H9 (cell line): ENCODE data around the gene TTC7B. TPM values are rescaled to one million over a fixed set of nuclear protein-coding genes. Genes with fewer than 3 reads are reported as not detected.

Experiments
- DNase-seq: peaks from one replicate; pipeline ENCODE4 v3.0.0-alpha.2; 2017
- H2AFZ ChIP-seq: one replicate; pipeline ENCODE4 v1.6.1; 2013; ENCODE audit warnings: mild to moderate bottlenecking, low read length, control low read depth, moderate library complexity
- H2AK5ac ChIP-seq: 2 replicates; pipeline ENCODE4 v1.6.1; 2013; ENCODE audit warnings: low read length, control low read depth, mixed read lengths; ENCODE audit not compliant: insufficient read length
- H2BK120ac ChIP-seq: one replicate; pipeline ENCODE4 v1.6.1; 2013; ENCODE audit warnings: low read depth, mild to moderate bottlenecking, low read length, control low read depth, inconsistent platforms; ENCODE audit not compliant: poor library complexity, severe bottlenecking
- H2BK12ac ChIP-seq: 2 replicates; pipeline ENCODE4 v1.6.1; 2013; ENCODE audit warnings: low read length, control low read depth, mixed read lengths, low read depth; ENCODE audit not compliant: insufficient read length
- H2BK15ac ChIP-seq: 2 replicates; pipeline ENCODE4 v1.6.1; 2013; ENCODE audit warnings: low read depth, low read length, control low read depth
- H2BK20ac ChIP-seq: one replicate; pipeline ENCODE4 v1.6.1; 2013; ENCODE audit warnings: low read depth, mild to moderate bottlenecking, low read length, control low read depth, inconsistent platforms; ENCODE audit not compliant: poor library complexity, severe bottlenecking
- H2BK5ac ChIP-seq: 2 replicates; pipeline ENCODE4 v1.6.1; 2013; ENCODE audit warnings: low read length, control low read depth, mixed read lengths; ENCODE audit not compliant: insufficient read length
- H3K14ac ChIP-seq: 2 replicates; pipeline ENCODE4 v1.6.1; 2013; ENCODE audit warnings: low read length, control low read depth; ENCODE audit not compliant: insufficient read depth
- H3K18ac ChIP-seq: 2 replicates; pipeline ENCODE4 v1.6.1; 2013; ENCODE audit warnings: low read depth, mild to moderate bottlenecking, mixed read lengths, low read length, control low read depth; ENCODE audit not compliant: insufficient read length
- H3K23ac ChIP-seq: 2 replicates; pipeline ENCODE4 v1.6.1; 2013; ENCODE audit warnings: low read length, control low read depth, mixed read lengths, low read depth; ENCODE audit not compliant: insufficient read length
- H3K23me2 ChIP-seq: 2 replicates; pipeline ENCODE4 v1.6.1; 2013; ENCODE audit warnings: low read depth, mild to moderate bottlenecking, mixed read lengths, low read length, control low read depth; ENCODE audit not compliant: insufficient read length, poor library complexity, severe bottlenecking
- H3K27ac ChIP-seq: 2 replicates; pipeline ENCODE4 v1.5.1; 2013; ENCODE audit warnings: low read length, control low read depth, mixed read lengths, low read depth; ENCODE audit not compliant: insufficient read length
- H3K27me3 ChIP-seq: 2 replicates; pipeline ENCODE4 v1.6.1; 2013; ENCODE audit warnings: low read length, control low read depth, inconsistent platforms; ENCODE audit not compliant: insufficient read depth
- H3K4ac ChIP-seq: 2 replicates; pipeline ENCODE4 v1.6.1; 2013; ENCODE audit warnings: low read depth, mild to moderate bottlenecking, control low read depth, inconsistent platforms, low read length, moderate library complexity
- H3K4me1 ChIP-seq: 2 replicates; pipeline ENCODE4 v1.6.1; 2013; ENCODE audit warnings: low read length, control low read depth, inconsistent platforms; ENCODE audit not compliant: insufficient read depth
- H3K4me2 ChIP-seq: 2 replicates; pipeline ENCODE4 v1.6.1; 2013; ENCODE audit warnings: low read length, control low read depth, mixed read lengths; ENCODE audit not compliant: insufficient read length, insufficient read depth
- H3K56ac ChIP-seq: 2 replicates; pipeline ENCODE4 v1.6.1; 2013; ENCODE audit warnings: low read depth, mild to moderate bottlenecking, mixed read lengths, low read length, control low read depth; ENCODE audit not compliant: insufficient read length
- H3K79me1 ChIP-seq: 2 replicates; pipeline ENCODE4 v1.6.1; 2013; ENCODE audit warnings: low read depth, mild to moderate bottlenecking, moderate library complexity, low read length, control low read depth, inconsistent platforms; ENCODE audit not compliant: insufficient read depth, poor library complexity, severe bottlenecking
- H3K79me2 ChIP-seq: 2 replicates; pipeline ENCODE4 v1.6.1; 2013; ENCODE audit warnings: low read length, control low read depth, inconsistent platforms; ENCODE audit not compliant: insufficient read depth
- H3K9ac ChIP-seq: 2 replicates; pipeline ENCODE4 v1.6.1; 2013; ENCODE audit warnings: low read length, control low read depth, mixed read lengths; ENCODE audit not compliant: insufficient read length; ENCODE audit errors: extremely low read depth
- H3K9me3 ChIP-seq: one replicate; pipeline ENCODE4 v1.6.1; 2013; ENCODE audit warnings: low read depth, low read length, inconsistent platforms; ENCODE audit not compliant: control insufficient read depth
- H3T11ph ChIP-seq: one replicate; pipeline ENCODE4 v1.6.1; 2013; ENCODE audit warnings: mild to moderate bottlenecking, low read length, control low read depth, inconsistent platforms
- H4K20me1 ChIP-seq: one replicate; pipeline ENCODE4 v1.6.1; 2013; ENCODE audit not compliant: control insufficient read depth, insufficient read length, insufficient read depth
- H4K5ac ChIP-seq: 2 replicates; pipeline ENCODE4 v1.6.1; 2013; ENCODE audit warnings: low read depth, mild to moderate bottlenecking, mixed read lengths, low read length, control low read depth; ENCODE audit not compliant: insufficient read length
- H4K8ac ChIP-seq: replicated peaks from 2 replicates; pipeline ENCODE4 v1.6.1; 2013; ENCODE audit warnings: low read length, control low read depth, mixed read lengths, low read depth; ENCODE audit not compliant: insufficient read length
- H4K91ac ChIP-seq: 2 replicates; pipeline ENCODE4 v1.6.1; 2013; ENCODE audit warnings: low read depth, mild to moderate bottlenecking, moderate library complexity, mixed read lengths, low read length, control low read depth; ENCODE audit not compliant: insufficient read length
- H3K27ac Mint-ChIP-seq, 3 experiments: 2 replicates in 2 of 3; 3 replicates in 1 of 3; pipeline ENCODE4 v1.8.0; 2020 to 2021; ENCODE audit warnings: mixed read lengths in 3 of 3, mild to moderate bottlenecking in 1 of 3, moderate library complexity in 1 of 3
- H3K27me3 Mint-ChIP-seq: 2 replicates; pipeline ENCODE4 v1.8.0; 2021; ENCODE audit warnings: low read depth, mild to moderate bottlenecking, moderate library complexity, mixed read lengths
- H3K36me3 Mint-ChIP-seq, 3 experiments: 2 replicates in 2 of 3; 3 replicates in 1 of 3; pipeline ENCODE4 v1.8.0; 2020 to 2021; ENCODE audit warnings: low read depth in 3 of 3, mixed read lengths in 3 of 3; ENCODE audit not compliant: insufficient read depth in 1 of 3
- H3K4me1 Mint-ChIP-seq, 2 experiments: 2 replicates each; pipeline ENCODE4 v1.8.0; 2020; ENCODE audit warnings: mixed read lengths in 2 of 2
- H3K4me3 Mint-ChIP-seq, 2 experiments: 2 replicates in 1 of 2; 3 replicates in 1 of 2; pipeline ENCODE4 v1.8.0; 2020 to 2021; ENCODE audit warnings: mild to moderate bottlenecking in 2 of 2, mixed read lengths in 2 of 2, moderate library complexity in 1 of 2
- H3K9me3 Mint-ChIP-seq, 2 experiments: 2 replicates in 1 of 2; 3 replicates in 1 of 2; pipeline ENCODE4 v1.8.0; 2020; ENCODE audit warnings: mild to moderate bottlenecking in 2 of 2, mixed read lengths in 2 of 2, moderate library complexity in 1 of 2
- CTCF ChIP-seq: fragments of 200-600 bp; sonication (generic); conservative IDR thresholded peaks from 3 replicates; pipeline ENCODE4 v1.8.0; 2021; ENCODE audit warnings: antibody characterized with exemption, mild to moderate bottlenecking
- WGBS: extraction: QIAGEN DNeasy Blood & Tissue Kit; methylation state at CpG from one replicate; pipeline ENCODE4 v1.1.7; 2013; ENCODE audit warnings: missing lambda C conversion rate, low lambda C conversion rate, mixed read lengths; ENCODE audit not compliant: insufficient read length; ENCODE audit errors: extremely low coverage; 5-methylcytosine and 5-hydroxymethylcytosine counted together
- total RNA-seq: library from RNA; stranded (reverse); gene quantifications from 2 replicates; pipeline ENCODE4 v1.2.1, GENCODE V29; 2021

The TTC7B gene
- total RNA-seq, 1 experiment from 2014 or later = 33.7 TPM

GRCh38 chr14:90495357-90496276, 320.6 kb downstream of the TTC7B start:
- H3K36me3 Mint-ChIP-seq = no peaks in the 10 kb centered on the region; a peak in 2 of 7 replicates
- Histone ChIP-seq H3K79me1 (no peaks in the 10 kb centered on the region), H2BK5ac (no peak overlapping the region), H3K79me2 (no peaks in the 10 kb centered on the region; the same call in 1 of the 2 replicates), H3K18ac (no peak overlapping the region), H3K9me3 (no peaks in the 10 kb centered on the region), H4K91ac (no peak overlapping the region), H2AK5ac (no peak overlapping the region), H3K56ac (no peak overlapping the region), H2BK120ac (no peak overlapping the region), H2AFZ (no peak overlapping the region), H3K23ac (no peak overlapping the region), H3K4ac (no peak overlapping the region), H3T11ph (no peak overlapping the region), H3K27ac (no peak overlapping the region), H4K5ac (no peak overlapping the region), H4K20me1 (no peaks in the 10 kb centered on the region), H3K14ac (no peak overlapping the region), H2BK12ac (no peak overlapping the region), H3K4me1 (no peaks in the 10 kb centered on the region; the same call in 1 of the 2 replicates), H2BK20ac (no peak overlapping the region), H2BK15ac (no peak overlapping the region), H3K4me2 (no peak overlapping the region), H3K9ac (no peak overlapping the region), H3K23me2 (no peaks in the 10 kb centered on the region), H4K8ac (no peak overlapping the region), H3K27me3 (no peaks in the 10 kb centered on the region)
- TF ChIP-seq CTCF = no peak
- WGBS = no CpG with 5 or more reads among the region's 12 CpGs
- H3K27me3 Mint-ChIP-seq = peaks cover 3% of the 10 kb centered on the region
- H3K9me3 Mint-ChIP-seq = no peaks in the 10 kb centered on the region; a peak in 1 of 5 replicates
- H3K27ac Mint-ChIP-seq = no peak overlapping the region
- peak; percentile 84 for DNase-seq
- peaks cover 31 to 37% of the 10 kb centered on the region in 2 experiments for H3K4me1 Mint-ChIP-seq
- H3K4me3 Mint-ChIP-seq = no peak overlapping the region
